C4-2B (cell line): ENCODE measurements around the gene MFN2.

Source experiments
- CTCF ChIP-seq: fragments of 450-650 bp; conservative IDR thresholded peaks from 2 replicates; pipeline ENCODE4 v1.5.1; 2017; ENCODE audit warnings: mild to moderate bottlenecking
- ZFX ChIP-seq: fragments of 450-650 bp; IDR thresholded peaks from 2 replicates; pipeline ENCODE4 v1.6.1; 2017

GRCh38 chr1:12011998-12012397 is 31.8 kb downstream of the MFN2 start:
- TF ChIP-seq CTCF: no peak
- TF ChIP-seq ZFX: no peak
